ENCODE results near the gene PANX1. TPM values are rescaled to one million over a fixed set of nuclear protein-coding genes. Genes with fewer than 3 reads are reported as not detected.

The PANX1 gene
- 20.1 to 24.6 TPM (median 21.2 TPM) in 5 replicates for total RNA-seq (2022; extraction: Qiagen RNA extraction; ENCODE audit: low read depth)

GRCh38 chr11:94128746-94129511, at the start of gene PANX1:
Gene PANX1 (plus strand): TSS chr11:94128841. CDS start chr11:94129313, 472 bp downstream.

Other genes starting within 250 kb of the PANX1 start
- gene HEPHL1, start 107.5 kb upstream of the PANX1 start, total RNA-seq (2022; extraction: Qiagen RNA extraction; ENCODE audit: low read depth): not detected in 5 replicates
- not detected in 5 replicates for gene IZUMO1R, start 175.7 kb downstream of the PANX1 start, total RNA-seq (2022; extraction: Qiagen RNA extraction; ENCODE audit: low read depth)